Measurements from ENCODE around the gene SLC35A2. TPM values are rescaled to one million over a fixed set of nuclear protein-coding genes. Genes with fewer than 3 reads are reported as not detected.

The SLC35A2 gene
- total and polyA plus RNA-seq, 12 donors = 6.4 to 27.7 (median 12.4) TPM

DNA sequence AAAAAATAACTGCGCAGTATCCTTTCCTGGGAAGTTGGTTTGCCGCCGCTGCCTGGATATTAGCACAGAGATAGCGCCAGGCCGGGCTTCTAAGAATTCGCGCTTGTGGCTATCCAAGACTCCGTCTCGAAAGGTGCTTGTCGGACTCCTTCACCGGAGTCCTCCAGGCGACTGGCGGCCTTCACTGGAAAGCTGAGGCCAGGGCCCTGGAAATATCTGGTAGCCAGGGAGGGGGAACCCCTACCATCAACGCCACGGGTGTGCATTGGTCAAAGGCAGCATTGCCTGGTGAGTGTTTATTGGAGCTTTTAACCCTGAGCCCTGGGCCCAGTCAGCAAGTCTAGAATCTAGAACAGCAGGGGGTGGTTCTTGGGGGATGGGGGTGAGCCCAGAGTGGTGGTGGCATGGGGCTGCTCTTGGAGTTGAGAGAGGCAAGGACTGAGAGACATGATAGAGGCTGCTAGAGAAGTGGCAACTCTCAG lies 8.0 kb upstream of the SLC35A2 start:
- peak in 6 of 8 donors; percentile 1 to 26 (median 14) for ATAC-seq
- no peak for DNase-seq
- H3K36me3 ChIP-seq = peaks cover 0 to 38% (median 0%) of the 10 kb centered on the region in 9 donors
- no peaks in the 10 kb centered on the region for H3K27me3 ChIP-seq
- WGBS, 2 donors = 2% methylated on average over 13 to 15 of the region's 15 CpGs
- H3K27ac ChIP-seq = peak overlapping the region in 9 of 10 donors; percentile 22 to 91 (median 73)
- H3K4me3 ChIP-seq = peak overlapping the region; percentile 38 to 68 (median 60)
- H3K9me3 ChIP-seq = no peaks in the 10 kb centered on the region
- peaks cover 0 to 31% (median 4%) of the 10 kb centered on the region in 9 donors for H3K4me1 ChIP-seq
- intact Hi-C loops (cut with DNase I) = loop anchor here in 3 of 10 donors (10.0 kb wide), 2 partner anchors 275 to 1265 kb away; partner anchors contain the start of genes ELK1 (in 1 of the 3) and UXT (in 1 of the 3)
- TF ChIP-seq, protein P1, sequence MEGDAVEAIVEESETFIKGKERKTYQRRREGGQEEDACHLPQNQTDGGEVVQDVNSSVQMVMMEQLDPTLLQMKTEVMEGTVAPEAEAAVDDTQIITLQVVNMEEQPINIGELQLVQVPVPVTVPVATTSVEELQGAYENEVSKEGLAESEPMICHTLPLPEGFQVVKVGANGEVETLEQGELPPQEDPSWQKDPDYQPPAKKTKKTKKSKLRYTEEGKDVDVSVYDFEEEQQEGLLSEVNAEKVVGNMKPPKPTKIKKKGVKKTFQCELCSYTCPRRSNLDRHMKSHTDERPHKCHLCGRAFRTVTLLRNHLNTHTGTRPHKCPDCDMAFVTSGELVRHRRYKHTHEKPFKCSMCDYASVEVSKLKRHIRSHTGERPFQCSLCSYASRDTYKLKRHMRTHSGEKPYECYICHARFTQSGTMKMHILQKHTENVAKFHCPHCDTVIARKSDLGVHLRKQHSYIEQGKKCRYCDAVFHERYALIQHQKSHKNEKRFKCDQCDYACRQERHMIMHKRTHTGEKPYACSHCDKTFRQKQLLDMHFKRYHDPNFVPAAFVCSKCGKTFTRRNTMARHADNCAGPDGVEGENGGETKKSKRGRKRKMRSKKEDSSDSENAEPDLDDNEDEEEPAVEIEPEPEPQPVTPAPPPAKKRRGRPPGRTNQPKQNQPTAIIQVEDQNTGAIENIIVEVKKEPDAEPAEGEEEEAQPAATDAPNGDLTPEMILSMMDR (IDR thresholded peaks at IDR 0.05) = no peak

DNA sequence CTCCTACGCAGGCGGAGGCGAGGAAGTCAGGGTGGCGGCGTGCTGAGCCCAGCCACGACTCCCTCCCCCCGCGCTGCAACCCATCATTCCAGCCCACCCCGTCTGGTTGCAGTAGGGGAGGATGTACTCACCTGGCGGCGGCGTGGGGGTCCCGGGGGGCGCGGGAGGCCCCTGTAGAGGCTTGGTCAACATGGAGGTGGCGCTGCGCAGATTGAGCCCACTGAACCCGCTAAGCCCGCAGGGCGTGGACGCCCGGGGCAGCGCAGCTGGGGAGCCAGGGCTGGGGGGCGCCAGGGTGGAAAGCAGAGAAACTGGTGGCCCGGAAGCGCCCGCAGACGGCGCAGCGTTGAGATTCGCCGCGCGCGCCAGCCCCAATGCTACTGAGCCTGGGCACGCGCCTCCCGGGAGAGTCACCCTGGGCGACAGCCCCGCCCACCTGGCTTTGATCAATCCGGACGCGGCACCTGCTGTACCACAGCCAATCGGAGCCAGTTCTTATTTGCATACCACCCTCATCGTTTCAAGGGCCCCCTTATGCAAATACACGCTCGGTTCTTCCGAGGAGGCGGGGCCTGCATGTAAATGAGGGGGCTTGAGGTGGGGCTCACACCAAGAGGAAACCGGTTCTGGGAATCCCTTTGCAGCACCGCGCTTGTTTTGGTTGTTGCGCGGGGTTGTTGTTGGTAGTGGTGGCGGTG lies 7.3 kb upstream of the SLC35A2 start, which contains the start of gene PIM2:
PIM2 (minus strand) TSS at position 382 of the 698 bp plus-strand sequence; CDS start at position 192, 190 bp downstream.
- Histone ChIP-seq H3K9me3 (no peaks in the 10 kb centered on the region), H3K4me1 (peaks cover 0 to 31% (median 4%) of the 10 kb centered on the region in 9 donors), H3K27ac (peak within 1 kb of the TSS; percentile 22 to 91 (median 73)), H3K4me3 (peak within 1 kb of the TSS; percentile 38 to 68 (median 60)), H3K27me3 (no peaks in the 10 kb centered on the region), H3K36me3 (peaks cover 0 to 38% (median 0%) of the 10 kb centered on the region in 9 donors)
- WGBS, 2 donors = 0% methylated on average over 34 to 54 of the region's 55 CpGs
- TF ChIP-seq, protein P1 (IDR thresholded peaks at IDR 0.05) = no peak
- ATAC-seq (peak; percentile 86 to 91 (median 90)), DNase-seq (peak; percentile 85 to 88)
- intact Hi-C loops (cut with DNase I) = loop anchor here in 3 of 10 donors (10.0 kb wide), 2 partner anchors 274 to 1264 kb away; partner anchors contain the start of genes ELK1 (in 1 of the 3) and UXT (in 1 of the 3)

DNA sequence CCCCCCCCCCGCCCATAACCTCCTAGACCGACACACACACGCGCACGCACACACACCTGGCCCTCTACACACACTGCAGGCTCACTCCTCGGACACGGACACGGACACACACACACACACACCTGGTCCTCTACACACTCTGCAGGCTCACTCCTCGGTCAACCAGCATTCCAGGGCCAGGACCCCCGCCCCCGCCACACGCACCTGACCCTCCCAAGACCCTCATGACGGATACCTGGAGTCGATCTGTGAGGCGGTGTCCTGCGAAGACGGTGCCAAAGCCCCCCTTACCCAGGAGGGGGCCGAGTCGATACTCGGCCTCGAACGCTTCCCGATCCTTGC lies 6.8 kb upstream of the SLC35A2 start:
- intact Hi-C loops (cut with DNase I) = loop anchor here in 3 of 10 donors (10.0 kb wide), 2 partner anchors 273 to 1263 kb away; partner anchors contain the start of genes ELK1 (in 1 of the 3) and UXT (in 1 of the 3)
- DNase-seq (no peak), ATAC-seq (no peak)
- 5 to 16% methylated on average over 16 to 23 of the region's 23 CpGs for WGBS, 2 donors
- Histone ChIP-seq H3K27me3 (no peaks in the 10 kb centered on the region), H3K27ac (peak overlapping the region in 9 of 10 donors; percentile 67 to 91 (median 73)), H3K4me1 (peaks cover 0 to 31% (median 4%) of the 10 kb centered on the region in 9 donors), H3K4me3 (peak overlapping the region; percentile 38 to 68 (median 60)), H3K36me3 (peaks cover 0 to 38% (median 0%) of the 10 kb centered on the region in 9 donors), H3K9me3 (no peaks in the 10 kb centered on the region)
- TF ChIP-seq, protein P1 (IDR thresholded peaks at IDR 0.05) = no peak

Measured in heart right ventricle (tissue), 16 donors.